NCI-H2081 (cell line): Measurements from ENCODE around the gene GSX2.
"Not testable (repeated sequence)": the region's sequence is repeated elsewhere in the genome, so short reads cannot be mapped to it uniquely, and the experiment has no call there.

Experiments
- DNase-seq, 2 experiments: peaks; one replicate each; lab custom pipeline; 2025; lab: John Stamatoyannopoulos, UW

GSX2 gene

GRCh38 chr4:54103190-54103574, 3.2 kb downstream of the GSX2 start:
- DNase-seq, result no peak

- no peak for DNase-seq
These were observed 4.9 kb downstream of the GSX2 start for GRCh38 chr4:54104907-54105306.

- no peak for DNase-seq
These were observed 8.2 kb downstream of the GSX2 start for GRCh38 chr4:54107951-54108748.

- DNase-seq, result no peak
These were observed 9.5 kb downstream of the GSX2 start for GRCh38 chr4:54109241-54110018.

GRCh38 chr4:54110019-54110416, 10.1 kb downstream of the GSX2 start:
- DNase-seq, result no peak

GRCh38 chr4:54113206-54113605, 13.2 kb downstream of the GSX2 start:
- not testable (repeated sequence) for DNase-seq

GRCh38 chr4:54116246-54116645, 16.3 kb downstream of the GSX2 start:
- DNase-seq, result not testable (repeated sequence)

DNA sequence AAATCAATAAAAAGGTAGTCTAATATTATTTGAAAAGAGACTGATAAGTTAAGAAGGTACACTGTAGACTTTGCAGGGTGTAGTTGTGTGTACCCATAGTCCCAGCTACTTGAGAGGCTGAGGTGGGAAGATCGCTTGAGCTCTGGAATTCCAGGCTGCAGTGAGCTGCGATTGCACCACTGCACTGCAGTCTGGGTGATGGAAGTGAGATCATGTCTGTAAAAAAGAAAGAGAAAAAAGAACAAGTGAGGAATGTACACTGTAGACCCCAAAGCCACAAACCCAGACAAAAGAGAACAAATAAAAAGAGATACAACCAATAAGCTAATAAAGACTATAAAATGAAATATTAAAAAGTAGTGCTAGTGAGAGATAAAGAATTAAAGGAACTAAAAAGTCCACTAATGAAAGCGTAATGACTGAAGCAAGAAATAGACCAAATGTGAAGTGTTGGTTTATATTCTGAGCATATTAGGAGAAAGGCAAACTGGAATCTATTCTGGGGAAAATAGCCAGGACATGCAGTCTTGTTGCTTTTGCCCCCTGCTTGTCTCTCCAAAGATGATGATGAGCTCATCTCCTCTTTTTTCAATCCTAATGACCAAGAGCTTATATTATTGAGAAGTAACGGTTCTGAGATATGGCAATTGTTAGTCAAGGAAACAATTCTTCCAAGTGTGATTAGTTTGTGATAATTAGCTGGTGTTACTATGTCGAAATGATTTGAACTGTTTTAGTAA, 19.1 kb downstream of the GSX2 start:
- no peak for DNase-seq

DNA sequence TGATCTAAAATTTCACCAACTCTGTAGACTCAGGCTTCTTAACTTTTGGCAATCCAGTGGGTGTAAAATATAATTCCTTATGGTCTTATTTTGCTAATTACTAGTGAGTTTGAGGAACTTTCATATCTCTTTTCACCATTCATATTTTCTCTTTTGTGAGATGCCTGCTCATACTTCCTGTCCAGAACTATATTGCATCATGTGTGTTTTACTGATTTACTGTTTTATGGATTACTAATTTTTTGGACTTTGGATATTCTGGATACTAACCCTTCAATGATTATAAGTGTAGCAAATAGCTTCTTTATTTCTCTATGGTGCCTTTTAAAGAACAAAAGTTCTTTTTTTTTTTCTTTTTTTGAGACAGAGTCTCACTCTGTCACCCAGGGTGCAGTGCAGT, 20.6 kb downstream of the GSX2 start:
- DNase-seq, result no peak

GRCh38 chr4:54127660-54128059, 27.7 kb downstream of the GSX2 start:
- no peak for DNase-seq

DNA sequence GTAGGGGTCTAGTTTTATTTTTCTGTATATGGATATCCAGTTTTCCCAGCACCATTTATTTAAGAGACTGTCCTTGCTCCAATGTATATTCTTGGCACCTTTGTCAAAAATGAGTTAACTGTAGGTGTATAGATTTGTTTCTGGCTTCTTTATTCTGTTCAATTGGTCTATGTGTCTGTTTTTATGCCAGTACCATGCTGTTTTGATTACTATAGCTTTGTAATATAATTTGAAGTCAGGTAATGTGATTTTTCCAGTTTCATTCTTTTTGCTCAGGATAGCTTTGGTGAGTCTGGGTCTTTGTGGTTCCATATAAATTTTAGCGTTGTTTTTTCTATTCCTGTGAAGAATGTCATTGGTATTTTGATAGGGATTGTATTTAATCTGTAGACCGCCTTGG, 28.7 kb downstream of the GSX2 start:
- DNase-seq, result not testable (repeated sequence)

- no peak for DNase-seq
These were observed 39.4 kb downstream of the GSX2 start for GRCh38 chr4:54139332-54139731.

GRCh38 chr4:54140287-54140686, 40.3 kb downstream of the GSX2 start:
- no peak for DNase-seq

DNA sequence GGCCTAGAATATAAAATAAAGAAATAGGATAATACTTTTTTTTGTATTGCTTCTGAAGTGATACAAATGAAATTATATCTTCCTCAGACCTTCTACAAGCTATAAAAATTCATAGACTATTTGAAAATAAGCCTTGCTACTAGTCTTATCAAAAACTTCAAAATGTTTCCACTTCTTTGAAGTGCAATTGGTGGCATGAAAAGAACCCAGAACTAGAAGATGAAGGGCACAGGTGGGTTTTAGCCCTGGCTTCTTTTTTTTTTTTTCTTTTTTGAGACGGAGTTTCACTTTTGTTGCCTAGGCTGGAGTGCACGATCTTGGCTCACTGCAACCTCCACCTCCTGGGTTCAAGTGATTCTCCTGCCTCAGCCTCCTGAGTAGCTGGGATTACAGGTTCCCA, 44.2 kb downstream of the GSX2 start:
- DNase-seq, result no peak

DNA sequence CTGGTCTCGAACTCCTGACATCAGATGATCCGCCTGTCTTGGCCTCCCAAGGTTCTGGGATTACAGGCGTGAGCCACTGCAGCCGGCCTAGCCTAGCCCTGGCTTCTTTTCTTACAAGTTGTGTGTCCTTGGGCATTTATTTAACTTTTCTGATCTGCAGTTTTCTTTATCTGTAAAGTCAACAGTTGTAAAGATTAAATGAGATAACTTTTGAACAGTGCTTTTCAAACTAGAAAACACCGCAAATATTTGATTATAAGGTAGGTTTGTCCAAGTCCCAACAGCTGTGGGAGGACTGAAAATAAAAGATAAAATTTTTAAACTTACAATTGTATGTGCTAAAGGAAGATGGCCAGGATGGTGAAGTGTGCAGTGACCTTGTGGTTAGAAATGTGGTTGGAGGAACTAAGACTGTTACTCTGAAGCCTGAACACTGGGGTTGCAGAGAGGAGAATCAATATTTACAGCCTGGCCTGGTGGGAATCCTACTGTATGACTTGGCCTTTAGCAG, 44.8 kb downstream of the GSX2 start:
- DNase-seq, result no peak

- DNase-seq, result peak; percentile 7 to 56
These were observed 46.2 kb downstream of the GSX2 start for GRCh38 chr4:54146139-54146538.

DNA sequence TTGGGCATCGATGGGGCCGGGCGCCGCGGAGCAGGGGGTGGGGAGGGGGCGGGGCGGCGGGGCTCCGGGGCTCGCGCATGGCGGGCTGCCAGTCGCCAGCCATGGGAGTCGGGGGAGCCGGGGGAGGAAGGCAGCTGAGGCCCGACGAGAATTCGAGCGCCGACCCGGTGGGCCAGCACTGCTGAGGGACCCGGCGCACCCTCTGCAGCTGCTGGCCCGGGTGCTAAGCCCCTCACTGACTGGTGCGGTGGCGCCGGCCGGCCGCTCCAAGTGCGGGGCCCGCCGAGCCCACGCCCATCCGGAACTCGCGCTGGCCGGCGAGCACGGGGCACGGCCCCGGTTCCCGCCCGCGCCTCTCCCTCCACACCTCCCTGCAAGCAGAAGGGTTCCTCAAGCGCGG, 49.4 kb downstream of the GSX2 start:
- DNase-seq, result no peak
